K562 (cell line): Measurements from ENCODE around the gene ZBTB46. TPM values are rescaled to one million over a fixed set of nuclear protein-coding genes. Genes with fewer than 3 reads are reported as not detected.

Source experiments
- CBX5 ChIP-seq: IDR thresholded peaks from 2 replicates; pipeline ENCODE4 v1.6.1; 2014; ENCODE audit warnings: low read depth, borderline replicate concordance
- E2F3 ChIP-seq: fragments of 250-450 bp; sonication (Bioruptor Pico); IDR thresholded peaks from 2 replicates; pipeline ENCODE4 v1.4.0; 2020; ENCODE audit warnings: mild to moderate bottlenecking
- EP300 ChIP-seq: IDR thresholded peaks from 2 replicates; pipeline ENCODE4 v1.6.1; 2012; ENCODE audit warnings: low read length, improper control_type of control experiment
- ESRRB ChIP-seq: fragments of 250-450 bp; sonication (Bioruptor Pico); IDR thresholded peaks from 2 replicates; pipeline ENCODE4 v1.5.0; 2020; ENCODE audit warnings: mild to moderate bottlenecking, moderate library complexity, borderline replicate concordance
- FOS ChIP-seq: IDR thresholded peaks from 3 replicates; pipeline ENCODE4 v1.6.1; 2011; ENCODE audit not compliant: insufficient read length; ENCODE audit errors: extremely low read depth
- GATAD2B ChIP-seq: fragments of 450-650 bp; IDR thresholded peaks from 2 replicates; pipeline ENCODE4 v1.6.1; 2017; ENCODE audit warnings: mild to moderate bottlenecking, borderline replicate concordance
- HLTF ChIP-seq: fragments of 450-650 bp; IDR thresholded peaks from 2 replicates; pipeline ENCODE4 v1.6.1; 2016
- KDM1A ChIP-seq, 2 experiments: fragments of 450-650 bp; IDR thresholded peaks; 2 replicates each; pipeline ENCODE4 v1.6.1; 2016; ENCODE audit warnings: mild to moderate bottlenecking in 2 of 2
- PHF8 ChIP-seq: fragments of 200-600 bp; sonication (generic); IDR thresholded peaks from 2 replicates; pipeline ENCODE4 v1.6.1; 2012; ENCODE audit warnings: mixed run types, mild to moderate bottlenecking, inconsistent platforms, low read length, moderate library complexity, borderline replicate concordance
- SIN3B ChIP-seq: fragments of 450-650 bp; IDR thresholded peaks from 2 replicates; pipeline ENCODE4 v1.6.1; 2017; ENCODE audit warnings: low read depth, mild to moderate bottlenecking, moderate library complexity
- SMC3 ChIP-seq: conservative IDR thresholded peaks from 2 replicates; pipeline ENCODE4 v1.6.1; 2011; ENCODE audit warnings: low read depth, low read length, improper control_type of control experiment; ENCODE audit not compliant: insufficient read depth
- TGIF2 ChIP-seq: sonication (generic); formaldehyde crosslinking; IDR thresholded peaks from 2 replicates; pipeline ENCODE4 v1.8.1; 2022; ENCODE audit warnings: mild to moderate bottlenecking, missing genetic modification reagents, moderate library complexity
- ZC3H4 ChIP-seq: sonication (generic); formaldehyde crosslinking; IDR thresholded peaks from 2 replicates; pipeline ENCODE4 v1.9.0; 2021; ENCODE audit warnings: missing genetic modification reagents, borderline replicate concordance
- polyA plus RNA-seq, 8 experiments: library from polyadenylated mRNA; depleted of rRNA in 4 of 8; stranded (reverse) in 5 of 8; unstranded in 3 of 8; fragments of >200 nt; fragmentation: Nextera tagmentation in 2 of 8; fragmentation: Illumina TruSeq in 1 of 8; extraction: Ambion mirVana in 2 of 8; extraction: Trizol in 1 of 8; gene quantifications; 2 replicates each; pipeline versions ENCODE4 v1.2.1 to v1.2.3, GENCODE V29; 2011 to 2014; ENCODE audit warnings: inconsistent platforms in 1 of 8, missing spikeins in 1 of 8
- total RNA-seq, 7 experiments: library from RNA; depleted of rRNA in 6 of 7; stranded (reverse); fragments of >200 nt in 6 of 7; fragmentation: Illumina TruSeq in 2 of 7; extraction: Trizol in 2 of 7; gene quantifications; 2 replicates each; pipeline versions ENCODE4 v1.2.1 to v1.2.3, GENCODE V29; 2011 to 2021; ENCODE audit warnings: low replicate concordance in 1 of 7
- TF ChIP-seq, protein P1 (sequence below), 2 experiments: fragments of 250-450 bp in 1 of 2; fragments of 450-650 bp in 1 of 2; sonication (Bioruptor Pico) in 1 of 2; IDR thresholded peaks; 2 replicates each; pipeline versions ENCODE4 v1.6.1 to v1.8.0; 2016 to 2021; ENCODE audit warnings: mild to moderate bottlenecking in 2 of 2, moderate library complexity in 2 of 2, missing compliant biosample characterization in 1 of 2, missing genetic modification characterization in 1 of 2
- TF ChIP-seq, protein P2 (sequence below): sonication (generic); formaldehyde crosslinking; IDR thresholded peaks from 2 replicates; pipeline ENCODE4 v1.8.1; 2023; ENCODE audit warnings: mild to moderate bottlenecking, missing genetic modification reagents
- TF ChIP-seq, protein P3 (sequence below): fragments of 250-450 bp; sonication (Bioruptor Pico); IDR thresholded peaks from 2 replicates; pipeline ENCODE4 v1.5.0; 2021; ENCODE audit warnings: mild to moderate bottlenecking, moderate library complexity
- TF ChIP-seq, protein P4 (sequence below): IDR thresholded peaks from 2 replicates; pipeline ENCODE4 v1.6.1; 2016; ENCODE audit warnings: missing genetic modification characterization, missing compliant biosample characterization

Gene ZBTB46
- total and polyA plus RNA-seq, 9 of the 15 experiments (the other 6 are each of a cell fraction or from before 2014, with no cell fraction given), result 0.29 to 4.1 (median 1.1) TPM

DNA sequence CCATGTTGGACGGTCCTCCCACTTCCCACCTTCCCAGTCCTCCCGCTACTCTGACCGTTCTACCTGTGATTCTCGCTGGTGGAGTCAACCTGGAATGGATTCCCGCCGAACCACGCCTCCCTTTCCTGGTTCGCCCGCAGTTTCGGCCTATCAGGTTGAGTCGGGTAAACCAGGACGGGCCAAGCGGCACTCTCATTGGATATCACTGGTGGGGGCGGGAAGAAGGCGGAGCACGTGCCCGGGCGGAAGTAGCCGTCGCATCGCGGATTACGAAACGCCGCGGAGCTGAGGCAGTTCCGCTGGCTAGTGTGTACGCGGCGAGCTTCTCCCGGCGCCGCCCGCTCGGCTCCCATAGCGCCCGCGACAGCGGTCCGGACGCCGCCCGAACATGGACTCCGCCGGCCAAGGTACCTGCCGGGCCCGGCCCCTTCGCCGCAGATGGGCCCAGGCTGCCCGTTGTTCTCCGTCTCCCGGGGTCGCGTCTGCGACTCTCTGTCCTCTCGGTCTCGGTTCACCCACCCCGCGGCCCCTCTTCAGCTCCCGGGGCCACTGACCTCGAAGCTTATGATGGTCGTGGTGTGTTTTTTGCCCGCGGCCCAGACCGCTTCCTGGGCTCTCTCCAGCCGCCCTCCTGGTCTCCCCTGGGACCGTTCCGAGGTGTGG lies 34.0 kb upstream of the ZBTB46 start, which contains the start of gene TPD52L2 (continued):
- TF ChIP-seq, protein P1, sequence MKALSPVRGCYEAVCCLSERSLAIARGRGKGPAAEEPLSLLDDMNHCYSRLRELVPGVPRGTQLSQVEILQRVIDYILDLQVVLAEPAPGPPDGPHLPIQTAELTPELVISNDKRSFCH (CRISPR knock-in tag; IDR thresholded peaks at IDR 0.05), result no peak
- TF ChIP-seq, protein P1 (tag; IDR thresholded peaks at IDR 0.05), result no peak
- TF ChIP-seq, protein P2, sequence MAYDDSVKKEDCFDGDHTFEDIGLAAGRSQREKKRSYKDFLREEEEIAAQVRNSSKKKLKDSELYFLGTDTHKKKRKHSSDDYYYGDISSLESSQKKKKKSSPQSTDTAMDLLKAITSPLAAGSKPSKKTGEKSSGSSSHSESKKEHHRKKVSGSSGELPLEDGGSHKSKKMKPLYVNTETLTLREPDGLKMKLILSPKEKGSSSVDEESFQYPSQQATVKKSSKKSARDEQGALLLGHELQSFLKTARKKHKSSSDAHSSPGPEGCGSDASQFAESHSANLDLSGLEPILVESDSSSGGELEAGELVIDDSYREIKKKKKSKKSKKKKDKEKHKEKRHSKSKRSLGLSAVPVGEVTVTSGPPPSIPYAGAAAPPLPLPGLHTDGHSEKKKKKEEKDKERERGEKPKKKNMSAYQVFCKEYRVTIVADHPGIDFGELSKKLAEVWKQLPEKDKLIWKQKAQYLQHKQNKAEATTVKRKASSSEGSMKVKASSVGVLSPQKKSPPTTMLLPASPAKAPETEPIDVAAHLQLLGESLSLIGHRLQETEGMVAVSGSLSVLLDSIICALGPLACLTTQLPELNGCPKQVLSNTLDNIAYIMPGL (CRISPR knock-in tag), result peak; percentile 48; the same call in 1 of the 2 replicates
- no peak for TF ChIP-seq ESRRB (CRISPR knock-in tag)
- no peak for TF ChIP-seq HLTF
- no peak for TF ChIP-seq ZC3H4 (CRISPR knock-in tag)
- no peak for TF ChIP-seq SMC3
- TF ChIP-seq SIN3B, result peak; percentile 88
- no peak for TF ChIP-seq TGIF2 (CRISPR knock-in tag)
- TF ChIP-seq KDM1A (IDR thresholded peaks at IDR 0.05), result no peak
- TF ChIP-seq CBX5, result no peak
- no peak for TF ChIP-seq E2F3
- TF ChIP-seq GATAD2B, result no peak
- TF ChIP-seq FOS, result peak; percentile 93
- peak; percentile 86; the same call in 1 of the 2 replicates for TF ChIP-seq PHF8
- no peak for TF ChIP-seq EP300
- TF ChIP-seq, protein P3, sequence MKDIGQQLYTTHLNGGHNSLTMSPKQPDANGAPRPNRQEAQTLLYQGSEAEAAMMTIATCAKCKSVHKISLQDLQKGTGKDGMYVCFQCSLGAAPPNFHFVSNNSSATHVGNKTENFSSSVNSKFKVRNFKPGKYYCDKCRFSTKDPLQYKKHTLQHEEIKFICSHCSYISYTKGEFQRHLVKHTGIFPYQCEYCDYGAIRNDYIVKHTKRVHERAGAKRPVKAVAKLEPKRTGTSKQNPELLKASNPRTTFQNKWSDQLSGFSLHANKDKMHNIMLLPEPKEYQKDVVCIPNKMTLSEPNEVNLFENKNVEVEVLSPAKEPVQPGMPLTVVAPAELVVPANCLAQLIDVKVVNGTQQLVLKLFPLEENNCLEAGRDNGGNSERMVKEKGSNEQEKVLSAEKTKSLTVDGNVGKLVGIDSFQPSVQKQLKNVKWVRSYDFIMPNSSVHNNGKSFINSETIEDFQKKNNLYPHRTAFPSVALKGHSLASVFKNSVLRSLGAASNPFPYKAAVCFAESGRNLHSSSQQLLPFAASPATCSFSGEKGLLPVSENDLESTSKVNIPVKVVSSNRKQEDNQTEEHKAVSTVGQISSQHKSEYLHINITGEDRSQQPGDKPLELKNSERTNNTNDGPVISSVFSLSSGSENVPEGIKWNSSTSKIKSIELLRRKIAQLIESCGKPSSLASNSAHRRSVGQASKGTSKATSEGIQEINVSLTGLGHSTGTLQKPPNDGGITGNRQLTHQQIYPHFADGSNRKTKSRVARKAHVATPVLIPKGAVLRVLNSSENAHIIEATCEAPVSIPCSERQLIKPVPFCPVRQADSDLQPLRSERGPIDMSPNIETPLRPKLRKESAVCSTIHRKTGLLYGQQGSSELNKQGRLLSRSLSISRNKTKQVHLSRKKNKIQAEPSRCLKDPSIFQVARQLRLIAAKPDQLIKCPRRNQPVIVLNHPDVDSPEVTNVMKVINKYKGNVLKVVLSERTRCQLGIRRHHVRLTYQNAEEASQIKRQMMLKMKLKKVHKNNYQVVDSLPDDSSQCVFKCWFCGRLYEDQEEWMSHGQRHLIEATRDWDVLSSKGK (CRISPR knock-in tag), result no peak
- TF ChIP-seq, protein P4, sequence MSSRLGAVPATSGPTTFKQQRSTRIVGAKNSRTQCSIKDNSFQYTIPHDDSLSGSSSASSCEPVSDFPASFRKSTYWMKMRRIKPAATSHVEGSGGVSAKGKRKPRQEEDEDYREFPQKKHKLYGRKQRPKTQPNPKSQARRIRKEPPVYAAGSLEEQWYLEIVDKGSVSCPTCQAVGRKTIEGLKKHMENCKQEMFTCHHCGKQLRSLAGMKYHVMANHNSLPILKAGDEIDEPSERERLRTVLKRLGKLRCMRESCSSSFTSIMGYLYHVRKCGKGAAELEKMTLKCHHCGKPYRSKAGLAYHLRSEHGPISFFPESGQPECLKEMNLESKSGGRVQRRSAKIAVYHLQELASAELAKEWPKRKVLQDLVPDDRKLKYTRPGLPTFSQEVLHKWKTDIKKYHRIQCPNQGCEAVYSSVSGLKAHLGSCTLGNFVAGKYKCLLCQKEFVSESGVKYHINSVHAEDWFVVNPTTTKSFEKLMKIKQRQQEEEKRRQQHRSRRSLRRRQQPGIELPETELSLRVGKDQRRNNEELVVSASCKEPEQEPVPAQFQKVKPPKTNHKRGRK, result no peak
